ENCODE data around the gene PHLDB1. TPM values are rescaled to one million over a fixed set of nuclear protein-coding genes. Genes with fewer than 3 reads are reported as not detected.

Gene PHLDB1
- total and polyA plus RNA-seq, 2 of the 8 experiments (the other 6 are each of a cell fraction or from before 2014, with no cell fraction given): 53.9 to 74.8 TPM

GRCh38 chr11:118625036-118625690 lies 17.7 kb downstream of the PHLDB1 start:
- H2BK15ac ChIP-seq (ENCODE audit: low read length): no peak overlapping the region
- WGBS, 2 experiments (ENCODE audit: extremely low coverage in 1 of 2, insufficient coverage in 1 of 2, insufficient read length in 1 of 2, insufficient replicate concordance in 2 of 2, low coverage in 1 of 2, low lambda C conversion rate in 2 of 2, missing lambda C conversion rate in 1 of 2): 89% methylated on average over 6 of the region's 6 CpGs; no CpG with 5 or more reads in 1 of the 2 experiments
- no peak overlapping the region for H3K27ac ChIP-seq (ENCODE audit: low read depth, low read length)
- no peak overlapping the region for H4K8ac ChIP-seq (ENCODE audit: extremely low read depth, insufficient read depth, low read length)
- H3K4me2 ChIP-seq (ENCODE audit: insufficient read depth in 1 of 2, low read depth in 2 of 2, low read length in 2 of 2): no peak overlapping the region
- no peak overlapping the region for H3K9ac ChIP-seq (replicated peaks in 1 of 4; ENCODE audit: extremely low read depth in 1 of 4, low read depth in 3 of 4, low read length in 3 of 4)
- TF ChIP-seq EZH2 (IDR thresholded peaks at IDR 0.05; ENCODE audit: low read depth, low read length, severe bottlenecking) (no peak), MAFK (IDR thresholded peaks at IDR 0.05; ENCODE audit: low read depth, low read length) (no peak)
- no peaks in the 10 kb centered on the region for H3K9me3 ChIP-seq (ENCODE audit: insufficient read depth in 2 of 2, low read depth in 1 of 2, low read length in 1 of 2)
- peaks cover 0 to 24% (median 20%) of the 10 kb centered on the region in 4 experiments; a peak in 6 of 7 replicates for H3K4me1 ChIP-seq (replicated peaks in 1 of 4; ENCODE audit: control insufficient read depth in 3 of 4, insufficient read depth in 4 of 4, low read length in 3 of 4)
- peaks cover 0 to 14% of the 10 kb centered on the region in 2 experiments for H4K20me1 ChIP-seq (replicated peaks in 1 of 2; ENCODE audit: control insufficient read depth in 1 of 2, insufficient read depth in 2 of 2, low read length in 2 of 2)
- no peak for FAIRE-seq
- H3K36me3 ChIP-seq (ENCODE audit: control insufficient read depth in 2 of 4, insufficient read depth in 4 of 4, low read length in 3 of 4): peaks cover 12 to 33% (median 24%) of the 10 kb centered on the region in 4 experiments
- H3K56ac ChIP-seq (replicated peaks; ENCODE audit: insufficient read length, low read depth, low read length): no peak overlapping the region
- H4K5ac ChIP-seq (ENCODE audit: insufficient read length, low read depth, low read length): no peak overlapping the region
- H3K4ac ChIP-seq (replicated peaks; ENCODE audit: insufficient read length, low read depth, low read length): no peak overlapping the region
- H3K4me3 ChIP-seq (ENCODE audit: extremely low read depth in 1 of 4, insufficient read depth in 2 of 4, low read depth in 3 of 4, low read length in 4 of 4): no peak overlapping the region
- DNase-seq (ENCODE audit: low read depth in 1 of 2, low spot score in 2 of 2): no peak
- H3K79me1 ChIP-seq (ENCODE audit: low read depth, low read length): peaks cover 19% of the 10 kb centered on the region
- peaks cover 7% of the 10 kb centered on the region for H3K23me2 ChIP-seq (ENCODE audit: low read depth, low read length)
- H3K79me2 ChIP-seq (ENCODE audit: control insufficient read depth in 1 of 2, insufficient read depth in 2 of 2, low read length in 2 of 2): peaks cover 7 to 27% of the 10 kb centered on the region in 2 experiments; a peak in 2 of 4 replicates
- no peak overlapping the region for H3K14ac ChIP-seq (ENCODE audit: insufficient read length)
- no peak overlapping the region for H4K91ac ChIP-seq (replicated peaks; ENCODE audit: insufficient read length, low read length)
- H2BK5ac ChIP-seq (ENCODE audit: low read depth, low read length): no peak overlapping the region
- CTCF ChIA-PET (ENCODE audit: partially characterized antibody): interaction anchor here (0.6 to 10.4 kb wide), 9 partner anchors 9 to 713 kb away, joined by 3 to 155 read pairs (median 4); partner anchors contain the start of gene PHLDB1
- no peak overlapping the region for H3K18ac ChIP-seq (ENCODE audit: extremely low read depth, low read length)
- POLR2A ChIA-PET (ENCODE audit: partially characterized antibody): interaction anchor here (2.2 to 28.7 kb wide), 3 partner anchors 10 to 33 kb away, joined by 5 to 574 read pairs (median 574); partner anchors contain the start of gene PHLDB1
- H2BK120ac ChIP-seq (replicated peaks; ENCODE audit: low read depth, low read length): no peak overlapping the region
- H3K23ac ChIP-seq (ENCODE audit: insufficient read length): no peak overlapping the region
- H2AFZ ChIP-seq (ENCODE audit: low read length): no peak overlapping the region
- no peaks in the 10 kb centered on the region for H3K27me3 ChIP-seq (replicated peaks in 1 of 4; ENCODE audit: control insufficient read depth in 3 of 4, extremely low read depth in 1 of 4, insufficient read depth in 3 of 4, low read length in 3 of 4)
- no peak overlapping the region for H2BK20ac ChIP-seq (ENCODE audit: low read length)
- no peak overlapping the region for H2BK12ac ChIP-seq (ENCODE audit: low read depth, low read length)
- no peak overlapping the region for H2AK5ac ChIP-seq (ENCODE audit: low read depth, low read length)

All from H1 (cell line).